SK-N-SH treated with all-trans-retinoic acid at 6 μM for 48 hours (cell line): ENCODE measurements around the gene TNFSF4.

Experiments
- TOX ChIP-seq: fragments of 250-450 bp; sonication (Bioruptor Pico); IDR thresholded peaks from 2 replicates; pipeline ENCODE4 v1.8.0; 2021; ENCODE audit warnings: mild to moderate bottlenecking, moderate library complexity, borderline replicate concordance
- ZFP3 ChIP-seq: fragments of 250-450 bp; sonication (Bioruptor Pico); IDR thresholded peaks from 2 replicates; pipeline ENCODE4 v1.5.0; 2020; ENCODE audit warnings: mild to moderate bottlenecking, moderate library complexity
- ZFP30 ChIP-seq: fragments of 450-650 bp; formaldehyde crosslinking; IDR thresholded peaks from 2 replicates; pipeline ENCODE4 v1.5.0; 2022; ENCODE audit warnings: mild to moderate bottlenecking, moderate library complexity
- ZNF8 ChIP-seq: fragments of 450-650 bp; formaldehyde crosslinking; IDR thresholded peaks from 2 replicates; pipeline ENCODE4 v1.5.0; 2020; ENCODE audit warnings: mild to moderate bottlenecking, moderate library complexity
- TF ChIP-seq, protein P1 (sequence below): fragments of 250-450 bp; sonication (Bioruptor Pico); IDR thresholded peaks from 2 replicates; pipeline ENCODE4 v1.5.1; 2020; ENCODE audit warnings: low read depth, mild to moderate bottlenecking, moderate library complexity
- TF ChIP-seq, protein P2 (sequence below): fragments of 250-450 bp; sonication (Bioruptor Pico); IDR thresholded peaks from 2 replicates; pipeline ENCODE4 v1.8.0; 2020; ENCODE audit warnings: mild to moderate bottlenecking, moderate library complexity, borderline replicate concordance
- TF ChIP-seq, protein P3 (sequence below): fragments of 250-450 bp; sonication (Bioruptor Pico); IDR thresholded peaks from 2 replicates; pipeline ENCODE4 v1.5.1; 2021; ENCODE audit warnings: mild to moderate bottlenecking, moderate library complexity

DNA sequence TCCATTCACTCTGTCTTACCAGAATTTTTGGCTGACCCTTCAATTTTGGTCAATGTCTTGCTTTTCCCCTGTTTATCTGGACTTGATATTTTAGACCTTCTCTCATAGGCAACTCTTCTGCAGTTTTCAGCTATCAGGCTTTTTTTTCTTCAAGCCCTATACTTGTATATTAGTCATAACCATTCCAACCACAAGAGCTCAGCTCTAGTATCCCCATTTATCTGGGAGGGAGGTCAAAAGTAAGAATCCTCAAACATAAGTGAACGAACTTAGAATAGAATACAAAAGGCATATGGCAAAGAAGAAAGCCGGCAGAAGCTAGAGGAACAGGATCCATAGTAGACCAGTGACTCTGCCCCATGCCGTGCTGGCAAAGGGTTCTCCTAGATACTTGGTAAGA is 45.9 kb upstream of the TNFSF4 start:
- TF ChIP-seq ZFP3 (CRISPR knock-in tag) = no peak
- no peak for TF ChIP-seq ZFP30
- TF ChIP-seq, protein P1, sequence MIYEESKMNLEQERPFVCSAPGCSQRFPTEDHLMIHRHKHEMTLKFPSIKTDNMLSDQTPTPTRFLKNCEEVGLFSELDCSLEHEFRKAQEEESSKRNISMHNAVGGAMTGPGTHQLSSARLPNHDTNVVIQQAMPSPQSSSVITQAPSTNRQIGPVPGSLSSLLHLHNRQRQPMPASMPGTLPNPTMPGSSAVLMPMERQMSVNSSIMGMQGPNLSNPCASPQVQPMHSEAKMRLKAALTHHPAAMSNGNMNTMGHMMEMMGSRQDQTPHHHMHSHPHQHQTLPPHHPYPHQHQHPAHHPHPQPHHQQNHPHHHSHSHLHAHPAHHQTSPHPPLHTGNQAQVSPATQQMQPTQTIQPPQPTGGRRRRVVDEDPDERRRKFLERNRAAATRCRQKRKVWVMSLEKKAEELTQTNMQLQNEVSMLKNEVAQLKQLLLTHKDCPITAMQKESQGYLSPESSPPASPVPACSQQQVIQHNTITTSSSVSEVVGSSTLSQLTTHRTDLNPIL (CRISPR knock-in tag) = no peak
- no peak for TF ChIP-seq ZNF8 (CRISPR knock-in tag)
- TF ChIP-seq, protein P2, sequence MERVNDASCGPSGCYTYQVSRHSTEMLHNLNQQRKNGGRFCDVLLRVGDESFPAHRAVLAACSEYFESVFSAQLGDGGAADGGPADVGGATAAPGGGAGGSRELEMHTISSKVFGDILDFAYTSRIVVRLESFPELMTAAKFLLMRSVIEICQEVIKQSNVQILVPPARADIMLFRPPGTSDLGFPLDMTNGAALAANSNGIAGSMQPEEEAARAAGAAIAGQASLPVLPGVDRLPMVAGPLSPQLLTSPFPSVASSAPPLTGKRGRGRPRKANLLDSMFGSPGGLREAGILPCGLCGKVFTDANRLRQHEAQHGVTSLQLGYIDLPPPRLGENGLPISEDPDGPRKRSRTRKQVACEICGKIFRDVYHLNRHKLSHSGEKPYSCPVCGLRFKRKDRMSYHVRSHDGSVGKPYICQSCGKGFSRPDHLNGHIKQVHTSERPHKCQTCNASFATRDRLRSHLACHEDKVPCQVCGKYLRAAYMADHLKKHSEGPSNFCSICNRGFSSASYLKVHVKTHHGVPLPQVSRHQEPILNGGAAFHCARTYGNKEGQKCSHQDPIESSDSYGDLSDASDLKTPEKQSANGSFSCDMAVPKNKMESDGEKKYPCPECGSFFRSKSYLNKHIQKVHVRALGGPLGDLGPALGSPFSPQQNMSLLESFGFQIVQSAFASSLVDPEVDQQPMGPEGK (CRISPR knock-in tag) = no peak
- TF ChIP-seq, protein P3, sequence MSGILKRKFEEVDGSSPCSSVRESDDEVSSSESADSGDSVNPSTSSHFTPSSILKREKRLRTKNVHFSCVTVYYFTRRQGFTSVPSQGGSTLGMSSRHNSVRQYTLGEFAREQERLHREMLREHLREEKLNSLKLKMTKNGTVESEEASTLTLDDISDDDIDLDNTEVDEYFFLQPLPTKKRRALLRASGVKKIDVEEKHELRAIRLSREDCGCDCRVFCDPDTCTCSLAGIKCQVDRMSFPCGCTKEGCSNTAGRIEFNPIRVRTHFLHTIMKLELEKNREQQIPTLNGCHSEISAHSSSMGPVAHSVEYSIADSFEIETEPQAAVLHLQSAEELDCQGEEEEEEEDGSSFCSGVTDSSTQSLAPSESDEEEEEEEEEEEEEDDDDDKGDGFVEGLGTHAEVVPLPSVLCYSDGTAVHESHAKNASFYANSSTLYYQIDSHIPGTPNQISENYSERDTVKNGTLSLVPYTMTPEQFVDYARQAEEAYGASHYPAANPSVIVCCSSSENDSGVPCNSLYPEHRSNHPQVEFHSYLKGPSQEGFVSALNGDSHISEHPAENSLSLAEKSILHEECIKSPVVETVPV = no peak
- TF ChIP-seq TOX (CRISPR knock-in tag) = no peak
